ENCODE measurements around the gene PDSS2. TPM values are rescaled to one million over a fixed set of nuclear protein-coding genes. Genes with fewer than 3 reads are reported as not detected.

The PDSS2 gene
- total RNA-seq, 1 donor from 2014 or later: 10.7 TPM

- no peaks in the 10 kb centered on the region for H3K27me3 Mint-ChIP-seq (ENCODE audit: low read depth)
- TF ChIP-seq CTCF (IDR thresholded peaks at IDR 0.05; ENCODE audit: unreplicated experiment): no peak
- no peaks in the 10 kb centered on the region for H3K36me3 Mint-ChIP-seq
- H3K4me3 Mint-ChIP-seq: no peak overlapping the region
- no peak for DNase-seq (ENCODE audit: low spot score in 2 of 2, unreplicated experiment in 2 of 2)
- no peak overlapping the region for H3K27ac Mint-ChIP-seq
- no peaks in the 10 kb centered on the region for H3K9me3 Mint-ChIP-seq
- H3K4me1 Mint-ChIP-seq: peaks cover 18% of the 10 kb centered on the region
These were observed 43.2 kb downstream of the PDSS2 start for GRCh38 chr6:107416145-107416544.

- no peak overlapping the region for H3K4me3 Mint-ChIP-seq
- peaks cover 18% of the 10 kb centered on the region for H3K4me1 Mint-ChIP-seq
- no peaks in the 10 kb centered on the region for H3K27me3 Mint-ChIP-seq (ENCODE audit: low read depth)
- H3K27ac Mint-ChIP-seq: no peak overlapping the region
- TF ChIP-seq CTCF (IDR thresholded peaks at IDR 0.05; ENCODE audit: unreplicated experiment): no peak
- no peaks in the 10 kb centered on the region for H3K36me3 Mint-ChIP-seq
- DNase-seq (ENCODE audit: low spot score in 2 of 2, unreplicated experiment in 2 of 2): no peak
- no peaks in the 10 kb centered on the region for H3K9me3 Mint-ChIP-seq
These were observed 45.3 kb downstream of the PDSS2 start for GRCh38 chr6:107413966-107414645.

- peaks cover 14% of the 10 kb centered on the region for H3K4me1 Mint-ChIP-seq
- H3K4me3 Mint-ChIP-seq: no peak overlapping the region
- no peaks in the 10 kb centered on the region for H3K27me3 Mint-ChIP-seq (ENCODE audit: low read depth)
- no peak for TF ChIP-seq CTCF (IDR thresholded peaks at IDR 0.05; ENCODE audit: unreplicated experiment)
- H3K27ac Mint-ChIP-seq: no peak overlapping the region
- no peaks in the 10 kb centered on the region for H3K9me3 Mint-ChIP-seq
- no peak for DNase-seq (ENCODE audit: low spot score in 2 of 2, unreplicated experiment in 2 of 2)
- no peaks in the 10 kb centered on the region for H3K36me3 Mint-ChIP-seq
These were observed 48.2 kb downstream of the PDSS2 start for GRCh38 chr6:107411161-107411560.

GRCh38 chr6:107409942-107410341, 49.4 kb downstream of the PDSS2 start:
- H3K27me3 Mint-ChIP-seq (ENCODE audit: low read depth): no peaks in the 10 kb centered on the region
- H3K9me3 Mint-ChIP-seq: peaks cover 5% of the 10 kb centered on the region
- H3K27ac Mint-ChIP-seq: no peak overlapping the region
- peaks cover 8% of the 10 kb centered on the region for H3K4me1 Mint-ChIP-seq
- DNase-seq (ENCODE audit: low spot score in 2 of 2, unreplicated experiment in 2 of 2): no peak
- no peak overlapping the region for H3K4me3 Mint-ChIP-seq
- no peak for TF ChIP-seq CTCF (IDR thresholded peaks at IDR 0.05; ENCODE audit: unreplicated experiment)
- peaks cover 4% of the 10 kb centered on the region for H3K36me3 Mint-ChIP-seq

GRCh38 chr6:107408714-107409113, 50.6 kb downstream of the PDSS2 start:
- Mint-ChIP-seq H3K4me3 (no peak overlapping the region), H3K36me3 (peaks cover 16% of the 10 kb centered on the region), H3K9me3 (peaks cover 17% of the 10 kb centered on the region), H3K27ac (no peak overlapping the region), H3K27me3 (ENCODE audit: low read depth) (no peaks in the 10 kb centered on the region), H3K4me1 (peaks cover 2% of the 10 kb centered on the region)
- DNase-seq (ENCODE audit: low spot score in 2 of 2, unreplicated experiment in 2 of 2): no peak
- no peak for TF ChIP-seq CTCF (IDR thresholded peaks at IDR 0.05; ENCODE audit: unreplicated experiment)
